Stimulated activated CD8-positive, alpha-beta memory T cell treated with anti-CD3 and anti-CD28 coated beads, Interleukin-7, amount 100 ng/mL, for 24 hours (primary cell): Measurements from ENCODE around the gene MYO5A.

ENCODE experiments used
- DNase-seq: peaks from one replicate; pipeline ENCODE4 v3.0.0-alpha.2; 2020; ENCODE audit warnings: low read depth

Gene MYO5A

GRCh38 chr15:52361975-52362494 lies 166.6 kb downstream of the MYO5A start:
- no peak for DNase-seq

GRCh38 chr15:52361494-52361893 lies 167.2 kb downstream of the MYO5A start:
- no peak for DNase-seq

- DNase-seq = no peak
These were observed 168.2 kb downstream of the MYO5A start for GRCh38 chr15:52360229-52361203.

GRCh38 chr15:52359722-52360121 lies 169.0 kb downstream of the MYO5A start:
- DNase-seq = no peak

- no peak for DNase-seq
These were observed 170.7 kb downstream of the MYO5A start for GRCh38 chr15:52357949-52358348.

- no peak for DNase-seq
These were observed 176.6 kb downstream of the MYO5A start for GRCh38 chr15:52352086-52352485.

- DNase-seq = no peak
These were observed 177.3 kb downstream of the MYO5A start for GRCh38 chr15:52351206-52351908.

- no peak for DNase-seq
These were observed 178.3 kb downstream of the MYO5A start for GRCh38 chr15:52350423-52350822.

- no peak for DNase-seq
These were observed 179.5 kb downstream of the MYO5A start for GRCh38 chr15:52349052-52349700.

GRCh38 chr15:52348056-52348745 lies 180.5 kb downstream of the MYO5A start:
- no peak for DNase-seq

- no peak for DNase-seq
These were observed 184.1 kb downstream of the MYO5A start for GRCh38 chr15:52344592-52344991.

- DNase-seq = no peak
These were observed 184.8 kb downstream of the MYO5A start for GRCh38 chr15:52343831-52344230.

- no peak for DNase-seq
These were observed 188.6 kb downstream of the MYO5A start for GRCh38 chr15:52340093-52340492.

GRCh38 chr15:52338891-52339290 lies 189.8 kb downstream of the MYO5A start:
- DNase-seq = no peak

GRCh38 chr15:52338058-52338457 lies 190.6 kb downstream of the MYO5A start:
- DNase-seq = no peak

GRCh38 chr15:52337198-52337853 lies 191.4 kb downstream of the MYO5A start:
- DNase-seq = no peak

- DNase-seq = no peak
These were observed 192.2 kb downstream of the MYO5A start for GRCh38 chr15:52336529-52336928.

- DNase-seq = no peak
These were observed 194.1 kb downstream of the MYO5A start for GRCh38 chr15:52334491-52335160.

GRCh38 chr15:52331490-52332240 lies 197.0 kb downstream of the MYO5A start:
- DNase-seq = peak; percentile 16

GRCh38 chr15:52329987-52330386 lies 198.7 kb downstream of the MYO5A start:
- DNase-seq = no peak
